HG03460 (cell line): Measurements from ENCODE around the gene ASIC5.
"Not testable (repeated sequence)": the region's sequence is repeated elsewhere in the genome, so short reads cannot be mapped to it uniquely, and the experiment has no call there.

Experiments
- ATAC-seq: cut with Tn5 transposase; IDR thresholded peaks from one replicate; pipeline ENCODE4 v1.9.1; 2021; ENCODE audit not compliant: unreplicated experiment

The ASIC5 gene

DNA sequence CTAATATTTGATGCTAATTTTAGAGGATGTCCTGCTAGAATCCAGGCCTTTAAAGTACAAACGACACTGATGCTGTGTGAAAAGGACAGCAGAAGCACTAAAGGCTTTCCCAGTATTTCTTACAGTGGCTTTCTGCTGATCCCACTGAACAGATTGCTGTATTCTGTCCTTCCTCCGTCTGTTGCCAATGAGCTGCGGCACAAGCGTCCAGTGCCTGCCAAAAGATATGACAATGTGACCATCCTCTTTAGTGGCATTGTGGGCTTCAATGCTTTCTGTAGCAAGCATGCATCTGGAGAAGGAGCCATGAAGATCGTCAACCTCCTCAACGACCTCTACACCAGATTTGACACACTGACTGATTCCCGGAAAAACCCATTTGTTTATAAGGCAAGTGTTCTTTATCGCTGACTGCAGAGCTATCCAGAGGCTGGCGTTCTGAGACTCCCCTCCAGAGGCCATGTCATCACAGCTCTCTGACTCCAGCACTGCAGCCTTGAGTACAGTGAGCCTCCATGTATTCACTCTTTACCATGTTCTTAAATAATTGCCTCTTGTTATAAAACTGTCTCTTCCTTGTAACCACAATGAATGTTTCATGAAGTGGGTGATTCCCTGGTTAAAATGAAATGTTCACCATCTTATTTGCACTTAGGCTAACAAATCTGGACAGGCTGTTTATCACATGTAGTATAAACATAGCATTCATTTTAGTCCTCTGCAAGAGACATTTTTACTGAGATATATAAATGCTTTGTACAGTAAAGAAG, 63.7 kb downstream of the ASIC5 start:
- no peak for ATAC-seq

DNA sequence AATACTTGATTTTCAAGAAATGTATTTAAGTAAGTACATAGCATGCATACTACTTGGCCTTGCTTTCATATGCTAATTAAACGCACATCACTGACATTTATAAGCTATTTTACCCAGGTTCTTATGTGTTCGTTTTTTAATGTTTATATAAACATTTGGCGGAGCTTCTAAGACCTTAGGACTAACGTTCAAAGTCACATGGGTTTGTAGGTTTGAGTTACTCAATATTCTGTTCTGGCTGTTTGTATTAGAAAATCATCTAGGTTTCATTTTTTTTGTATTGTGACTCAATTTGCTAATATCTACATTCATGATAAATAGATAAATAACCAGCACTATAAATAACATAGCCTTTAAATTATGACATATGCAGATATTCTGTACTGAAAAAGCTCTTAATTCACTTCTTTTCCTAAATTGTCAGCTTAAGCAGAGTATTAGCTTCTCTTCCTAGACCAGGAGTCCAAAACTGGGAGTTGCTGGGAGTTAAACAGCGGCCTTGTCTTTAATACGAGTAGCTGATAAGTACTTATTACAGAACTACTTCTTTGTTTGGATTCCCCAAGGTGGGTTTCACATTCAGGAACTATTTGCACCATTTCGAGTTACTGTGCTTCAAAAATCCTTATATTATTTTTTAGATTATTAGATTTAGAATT, 65.3 kb downstream of the ASIC5 start:
- ATAC-seq, result no peak

DNA sequence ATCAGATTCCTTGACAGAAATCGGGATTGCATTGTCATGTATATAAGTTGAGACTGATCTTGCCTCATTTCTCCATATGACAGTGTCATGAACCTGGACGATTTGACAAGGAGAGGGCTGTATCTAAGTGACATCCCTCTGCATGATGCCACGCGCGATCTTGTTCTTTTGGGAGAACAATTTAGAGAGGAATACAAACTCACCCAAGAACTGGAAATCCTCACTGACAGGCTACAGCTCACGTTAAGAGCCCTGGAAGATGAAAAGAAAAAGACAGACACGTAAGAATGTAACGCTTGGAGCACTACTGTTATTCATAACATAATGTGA, 66.3 kb downstream of the ASIC5 start:
- ATAC-seq, result no peak

DNA sequence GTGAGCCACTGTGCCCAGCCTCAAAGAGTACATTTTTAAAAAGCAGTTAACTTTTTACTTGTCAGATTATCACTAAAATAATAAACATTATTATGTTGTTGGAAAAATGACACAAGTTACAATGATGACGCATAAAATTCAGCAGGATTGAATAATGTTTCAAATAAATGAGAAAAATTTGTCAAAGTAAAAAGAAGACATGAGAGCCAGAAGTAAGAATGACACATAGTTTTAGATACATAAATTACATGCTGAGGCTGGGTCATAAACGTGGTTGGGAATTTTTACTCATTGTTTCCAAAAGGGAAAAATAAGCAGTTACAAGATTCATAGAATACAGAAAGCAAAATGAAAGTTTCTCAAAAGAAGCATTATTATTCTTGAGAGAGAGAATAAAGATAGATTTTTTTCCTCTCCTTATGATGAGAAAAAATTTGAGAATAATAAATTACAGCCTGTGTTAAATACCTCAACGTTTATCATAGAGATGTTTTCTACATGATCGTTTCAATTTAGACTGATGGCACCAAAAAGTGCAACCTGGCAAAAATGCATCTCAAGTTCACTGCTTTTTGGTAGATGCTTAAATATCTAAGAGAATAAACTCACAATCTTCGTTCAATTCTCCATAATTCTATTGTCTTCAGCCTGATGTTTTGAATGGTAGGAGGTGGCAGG, 66.8 kb downstream of the ASIC5 start:
- no peak for ATAC-seq

DNA sequence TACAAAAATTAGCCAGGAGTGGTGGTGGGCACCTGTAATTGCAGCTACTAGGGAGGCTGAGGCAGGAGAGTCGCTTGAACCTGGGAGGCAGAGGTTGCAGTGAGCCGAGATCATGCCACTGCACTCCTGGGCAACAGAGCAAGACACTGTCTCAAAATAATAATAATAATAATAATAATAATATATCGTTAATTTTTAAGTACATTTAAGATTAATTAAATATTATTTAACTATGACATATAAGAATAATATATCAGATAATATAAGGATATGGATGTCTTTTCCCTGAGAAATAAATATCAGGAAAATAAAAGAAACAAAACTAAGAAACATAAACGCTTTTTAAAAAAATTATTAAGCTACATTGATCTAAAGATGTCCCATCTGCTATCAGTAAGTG, 68.5 kb downstream of the ASIC5 start:
- ATAC-seq, result not testable (repeated sequence)

DNA sequence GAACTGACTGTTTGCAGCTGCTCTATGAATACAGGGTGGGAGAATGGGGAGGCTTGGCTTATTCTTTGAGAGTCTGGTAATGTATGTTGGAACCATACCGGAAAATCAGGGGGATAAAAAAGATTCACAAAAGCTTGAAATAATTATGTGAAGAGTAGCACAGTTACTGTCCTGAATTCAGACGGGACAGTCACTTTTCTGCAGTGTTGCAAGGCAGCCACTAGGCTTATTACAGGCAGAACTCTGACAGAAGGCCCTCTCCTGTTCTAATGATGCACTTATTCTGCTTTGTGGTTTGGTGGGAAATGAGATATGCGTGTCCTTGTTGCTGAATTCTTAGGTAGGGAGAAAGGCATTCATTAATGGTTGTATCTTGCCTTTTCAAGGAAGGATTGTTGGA, 70.1 kb downstream of the ASIC5 start:
- ATAC-seq, result peak; percentile 70

DNA sequence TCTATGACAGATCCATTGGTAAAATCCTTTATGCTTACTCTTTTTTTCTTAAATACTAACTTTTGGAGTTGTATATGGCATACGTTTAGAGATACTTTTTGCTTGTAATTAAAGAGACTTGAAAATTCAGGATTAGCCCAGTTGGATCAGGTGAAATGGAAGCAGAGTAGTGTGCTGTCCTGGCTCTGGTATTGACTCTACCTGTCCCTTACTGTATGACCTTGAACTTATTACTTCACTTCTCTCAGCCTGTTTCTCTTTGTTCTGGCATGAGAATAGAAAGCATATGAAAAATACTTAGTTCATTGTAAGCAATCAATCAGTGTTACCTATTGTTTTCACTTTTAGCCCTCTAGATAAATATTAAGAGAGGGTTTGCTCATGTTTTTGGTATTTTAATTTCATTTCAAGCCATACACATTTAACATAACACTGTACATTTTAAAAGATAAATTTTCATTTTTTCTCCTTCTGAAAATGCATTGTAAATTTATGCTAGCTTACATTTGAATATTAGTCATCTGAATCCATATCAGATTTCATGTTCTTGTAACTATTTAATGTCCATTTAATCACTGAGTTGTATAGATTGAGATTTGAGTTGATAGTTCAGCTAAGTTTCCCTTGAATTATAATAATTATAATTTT, 71.4 kb downstream of the ASIC5 start:
- ATAC-seq, result no peak

DNA sequence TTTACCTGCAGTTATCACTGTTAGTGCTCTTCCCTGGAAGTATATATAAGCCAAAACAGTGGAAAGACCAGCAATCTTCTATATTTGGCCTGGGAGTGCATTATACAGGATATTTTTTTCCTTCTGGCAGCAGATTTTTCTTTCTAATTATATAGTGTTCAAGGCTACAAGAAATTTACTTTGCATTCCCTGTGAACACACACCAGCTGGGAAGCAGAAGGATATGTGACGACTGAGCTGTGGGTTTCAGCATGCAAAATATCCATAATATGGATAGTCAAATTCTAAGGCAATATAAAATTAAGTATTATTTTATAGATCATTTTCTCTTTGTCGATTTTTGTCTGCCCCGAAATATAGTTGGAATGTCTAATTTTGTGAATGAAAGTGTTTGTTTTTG, 76.1 kb downstream of the ASIC5 start:
- no peak for ATAC-seq

DNA sequence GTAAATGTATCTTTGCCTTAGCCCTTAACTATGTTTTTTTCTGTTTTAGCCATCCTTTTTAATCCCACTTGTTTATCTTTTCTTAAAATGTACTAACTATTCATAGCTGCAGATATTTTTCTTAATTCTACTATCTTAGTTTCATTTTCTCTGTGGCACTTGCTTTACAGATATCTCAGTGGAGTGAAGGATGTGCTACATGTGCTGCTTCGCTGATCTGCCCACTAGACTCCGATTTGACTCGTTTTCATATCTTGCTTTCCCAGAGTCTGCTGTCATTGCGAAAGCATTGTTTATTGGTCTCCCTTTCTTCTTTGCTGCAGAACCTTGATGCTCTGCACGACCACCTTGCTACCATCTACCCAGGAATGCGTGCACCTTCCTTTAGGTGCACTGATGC, 76.7 kb downstream of the ASIC5 start:
- ATAC-seq, result peak; percentile 54

DNA sequence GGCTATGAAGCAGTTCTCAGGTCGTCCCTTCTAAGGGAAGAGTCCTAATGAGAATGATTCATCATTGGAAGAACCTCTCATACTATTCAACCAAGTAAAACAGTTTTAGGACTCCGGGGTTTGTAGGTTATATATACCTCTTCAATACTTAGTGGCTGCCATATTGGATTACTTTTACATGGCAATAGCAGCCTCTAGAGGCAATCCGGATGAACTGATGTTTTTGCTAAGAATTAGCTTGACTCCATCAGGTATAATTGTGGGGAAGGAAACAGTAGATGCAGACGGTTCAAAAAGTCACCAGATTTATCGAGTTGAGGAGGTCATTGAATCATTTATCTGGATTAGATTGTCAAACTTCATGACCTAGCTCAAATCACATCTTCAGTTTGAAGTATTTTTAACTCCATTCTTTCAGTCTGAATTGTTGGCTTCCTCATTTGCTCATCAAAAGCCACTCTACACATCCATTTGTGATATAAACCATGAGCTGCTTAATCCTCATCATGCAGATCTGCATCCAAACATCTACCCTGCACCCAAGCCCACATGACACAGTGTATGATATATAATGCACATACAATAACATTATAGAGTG, 78.9 kb downstream of the ASIC5 start:
- ATAC-seq, result peak; percentile 96

DNA sequence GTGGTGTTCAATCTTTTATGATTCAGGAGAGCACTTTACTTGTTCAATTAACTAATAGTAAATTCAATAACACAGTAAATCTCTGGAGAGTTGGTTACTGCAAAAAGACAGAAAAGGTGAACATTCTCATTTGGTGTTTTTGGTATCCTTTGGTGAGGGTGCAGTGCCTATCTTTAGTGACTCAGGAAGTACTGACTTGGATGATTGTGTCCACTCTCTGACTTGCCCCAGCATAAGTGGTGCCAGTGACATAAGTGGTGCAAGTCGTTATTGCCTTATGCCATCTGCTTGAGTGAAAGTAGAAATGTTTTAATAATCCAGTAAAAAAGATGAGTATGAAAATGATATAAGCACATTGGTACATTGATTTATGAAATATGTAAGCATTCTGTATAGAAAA, 80.2 kb downstream of the ASIC5 start:
- ATAC-seq, result no peak

DNA sequence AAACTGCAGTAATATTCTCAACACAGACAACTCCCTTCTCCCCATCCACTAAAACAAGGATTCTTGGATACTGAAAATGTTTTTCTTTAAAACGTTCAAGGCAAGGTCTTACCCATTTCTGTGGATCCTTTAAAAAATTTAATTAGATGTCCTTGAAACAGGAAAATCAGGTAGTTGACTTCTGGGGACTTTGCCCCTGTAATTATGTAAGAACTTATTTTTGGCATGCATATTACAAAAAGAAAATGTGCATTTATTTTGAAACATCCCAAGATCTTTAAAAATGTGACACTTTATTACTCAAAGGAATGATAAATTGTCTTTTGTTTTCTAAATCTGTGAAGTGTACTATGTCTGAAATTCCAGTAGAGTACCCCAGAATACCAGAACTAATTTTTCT, 81.4 kb downstream of the ASIC5 start:
- ATAC-seq, result no peak

DNA sequence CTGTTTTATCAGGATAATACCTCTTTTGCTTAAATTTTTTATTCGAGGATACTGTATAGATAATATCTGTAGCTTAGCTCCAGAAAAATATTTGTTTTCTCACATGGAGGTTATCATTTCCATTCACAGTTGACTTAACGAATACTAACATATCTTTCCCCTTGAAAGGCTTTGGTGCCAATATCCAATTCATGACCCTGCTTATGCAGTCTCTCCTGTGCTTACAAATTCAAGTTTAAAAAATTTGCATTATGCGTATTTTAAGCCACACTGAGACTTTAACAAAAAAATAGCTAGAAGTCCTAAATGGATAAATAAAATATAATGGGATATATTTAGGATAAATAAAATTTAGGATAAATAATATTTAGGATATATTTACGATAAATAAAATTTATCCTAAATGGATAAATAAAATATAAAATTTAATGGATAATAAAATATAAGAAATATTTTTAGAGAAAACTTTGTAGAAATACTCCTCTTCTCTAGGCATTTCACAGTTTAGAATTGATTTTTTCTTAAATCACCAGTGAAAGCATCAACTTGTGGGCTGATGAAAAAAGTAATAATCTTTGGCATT, 84.7 kb downstream of the ASIC5 start:
- no peak for ATAC-seq

DNA sequence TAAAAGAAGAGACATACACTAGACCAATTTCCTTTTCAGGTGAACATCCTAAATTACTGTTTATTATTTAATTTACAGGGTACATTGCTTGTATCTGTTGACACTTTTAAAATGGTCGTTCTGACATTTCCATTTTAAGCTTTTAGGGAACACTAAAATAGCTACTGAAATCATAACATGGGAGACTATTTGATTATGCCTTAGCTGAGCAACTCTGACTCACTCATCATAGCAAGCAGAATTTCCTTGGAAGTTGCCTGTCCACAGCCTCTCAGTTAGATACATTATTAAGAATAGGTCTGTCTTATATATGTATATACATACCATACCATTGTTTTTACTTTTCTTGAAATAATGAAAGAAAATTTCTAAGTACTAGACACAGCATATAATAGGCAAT, 85.3 kb downstream of the ASIC5 start:
- no peak for ATAC-seq
